PC-9 (cell line): ENCODE data around the gene TNFSF11. TPM values are rescaled to one million over a fixed set of nuclear protein-coding genes. Genes with fewer than 3 reads are reported as not detected.

Source experiments
- BruUV-seq: library from RNA; stranded (reverse); fragments of 400-500 nt; replicated peaks from 2 replicates; lab custom pipeline; 2021; lab: Mats Ljungman, UMichigan
- CTCF ChIA-PET: fragments of 300-600 bp; sonication (Branson Sonifier 250); formaldehyde crosslinking; loops from one replicate; lab custom pipeline; 2022; ENCODE audit warnings: antibody characterized with exemption; lab: Charles Lee
- POLR2A ChIA-PET: fragments of 300-600 bp; sonication (Branson Sonifier 250); formaldehyde crosslinking; loops from one replicate; lab custom pipeline; 2022; ENCODE audit warnings: antibody characterized with exemption; ENCODE audit not compliant: unreplicated experiment; lab: Charles Lee
- DNase-seq, 2 experiments: peaks; one replicate each; pipeline versions ENCODE4 v3.0.0 to v3.0.0-alpha.2; 2015 to 2022; ENCODE audit warnings: mixed read lengths in 1 of 2
- H2AFZ ChIP-seq: fragments of 200-600 bp; sonication (generic); 2 replicates; pipeline ENCODE4 v1.8.1; 2017; ENCODE audit warnings: antibody characterized with exemption
- H3F3A ChIP-seq: fragments of 200-600 bp; sonication (generic); 2 replicates; pipeline ENCODE4 v1.8.1; 2017; ENCODE audit warnings: antibody characterized with exemption, mild to moderate bottlenecking, low read depth; ENCODE audit not compliant: insufficient read depth
- H3K27ac ChIP-seq: fragments of 200-600 bp; sonication (generic); 2 replicates; pipeline ENCODE4 v1.6.1; 2016; ENCODE audit warnings: mixed run types
- H3K27me3 ChIP-seq: fragments of 200-600 bp; sonication (generic); 2 replicates; pipeline ENCODE4 v1.6.1; 2016; ENCODE audit warnings: low read depth, mixed run types; ENCODE audit not compliant: insufficient read depth
- H3K36me3 ChIP-seq: fragments of 200-600 bp; sonication (generic); 2 replicates; pipeline ENCODE4 v1.6.1; 2016; ENCODE audit warnings: low read depth, mixed run types
- H3K4me1 ChIP-seq: fragments of 200-600 bp; sonication (generic); replicated peaks from 2 replicates; pipeline ENCODE4 v1.6.1; 2016; ENCODE audit warnings: mixed run types; ENCODE audit not compliant: insufficient read depth
- H3K4me2 ChIP-seq: fragments of 200-600 bp; sonication (generic); 2 replicates; pipeline ENCODE4 v1.6.1; 2017; ENCODE audit warnings: mixed run types
- H3K4me3 ChIP-seq: fragments of 200-600 bp; sonication (generic); 2 replicates; pipeline ENCODE4 v1.6.1; 2016; ENCODE audit warnings: mixed run types
- H3K79me2 ChIP-seq: fragments of 200-600 bp; sonication (generic); 2 replicates; pipeline ENCODE4 v1.6.1; 2017; ENCODE audit warnings: low read depth, mixed run types
- H3K9me2 ChIP-seq: fragments of 200-600 bp; sonication (generic); 2 replicates; pipeline ENCODE4 v1.8.1; 2017; ENCODE audit warnings: mild to moderate bottlenecking; ENCODE audit not compliant: insufficient read depth
- H3K9me3 ChIP-seq: fragments of 200-600 bp; sonication (generic); 2 replicates; pipeline ENCODE4 v1.8.1; 2016; ENCODE audit warnings: low read depth; ENCODE audit not compliant: insufficient read depth
- H4K20me1 ChIP-seq: fragments of 200-600 bp; sonication (generic); 2 replicates; pipeline ENCODE4 v1.8.1; 2017; ENCODE audit not compliant: insufficient read depth
- EZH2 ChIP-seq: fragments of 200-600 bp; sonication (generic); IDR thresholded peaks from 2 replicates; pipeline ENCODE4 v1.8.0; 2017; ENCODE audit warnings: antibody characterized with exemption, low read depth
- intact Hi-C: fragments of 100-400 bp; cut with micrococcal nuclease; formaldehyde crosslinking; loops from one replicate; pipeline ENCODE4 v1.10.0; 2022; ENCODE audit not compliant: unreplicated experiment
- total RNA-seq: library from RNA; stranded (reverse); gene quantifications from 2 replicates; pipeline ENCODE4 v1.2.3, GENCODE V29; 2021
- TF ChIP-seq, protein P1 (sequence below): fragments of 200-600 bp; sonication (generic); conservative IDR thresholded peaks from 2 replicates; pipeline ENCODE4 v1.6.1; 2017; ENCODE audit warnings: mixed run types, antibody characterized with exemption, mild to moderate bottlenecking, moderate library complexity

TNFSF11 gene
- total RNA-seq, 1 experiment from 2014 or later, result not detected

DNA sequence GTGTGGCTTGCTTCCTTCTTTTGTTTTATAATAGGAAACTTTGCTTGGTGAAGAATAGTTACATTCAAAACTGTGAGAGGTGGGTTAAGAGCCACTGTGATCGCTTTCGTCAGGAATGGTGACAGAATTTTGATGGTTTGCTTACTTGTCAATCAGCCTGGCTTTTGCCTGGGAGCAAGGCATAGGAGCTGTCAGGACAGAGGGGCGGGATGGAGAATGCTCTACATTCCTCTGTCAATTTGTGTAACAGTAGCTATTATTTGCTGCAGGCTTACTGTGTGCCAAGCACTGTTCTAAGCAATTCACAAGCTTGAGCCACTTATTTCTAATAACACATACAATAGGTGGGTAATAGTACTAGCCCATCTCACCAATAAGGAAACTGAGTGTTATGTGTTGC, 28.1 kb upstream of the TNFSF11 start:
- Histone ChIP-seq H3F3A (no peaks in the 10 kb centered on the region), H3K27me3 (no peaks in the 10 kb centered on the region), H2AFZ (no peak overlapping the region), H3K4me2 (no peak overlapping the region), H3K9me2 (no peaks in the 10 kb centered on the region), H3K36me3 (no peaks in the 10 kb centered on the region), H3K9me3 (no peaks in the 10 kb centered on the region), H3K4me1 (no peaks in the 10 kb centered on the region), H3K27ac (no peak overlapping the region), H3K4me3 (no peak overlapping the region), H3K79me2 (no peaks in the 10 kb centered on the region), H4K20me1 (no peaks in the 10 kb centered on the region)
- no peak for DNase-seq
- BruUV-seq, result no TSS peak
- TF ChIP-seq, protein P1, sequence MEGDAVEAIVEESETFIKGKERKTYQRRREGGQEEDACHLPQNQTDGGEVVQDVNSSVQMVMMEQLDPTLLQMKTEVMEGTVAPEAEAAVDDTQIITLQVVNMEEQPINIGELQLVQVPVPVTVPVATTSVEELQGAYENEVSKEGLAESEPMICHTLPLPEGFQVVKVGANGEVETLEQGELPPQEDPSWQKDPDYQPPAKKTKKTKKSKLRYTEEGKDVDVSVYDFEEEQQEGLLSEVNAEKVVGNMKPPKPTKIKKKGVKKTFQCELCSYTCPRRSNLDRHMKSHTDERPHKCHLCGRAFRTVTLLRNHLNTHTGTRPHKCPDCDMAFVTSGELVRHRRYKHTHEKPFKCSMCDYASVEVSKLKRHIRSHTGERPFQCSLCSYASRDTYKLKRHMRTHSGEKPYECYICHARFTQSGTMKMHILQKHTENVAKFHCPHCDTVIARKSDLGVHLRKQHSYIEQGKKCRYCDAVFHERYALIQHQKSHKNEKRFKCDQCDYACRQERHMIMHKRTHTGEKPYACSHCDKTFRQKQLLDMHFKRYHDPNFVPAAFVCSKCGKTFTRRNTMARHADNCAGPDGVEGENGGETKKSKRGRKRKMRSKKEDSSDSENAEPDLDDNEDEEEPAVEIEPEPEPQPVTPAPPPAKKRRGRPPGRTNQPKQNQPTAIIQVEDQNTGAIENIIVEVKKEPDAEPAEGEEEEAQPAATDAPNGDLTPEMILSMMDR, result no peak
- no peak for TF ChIP-seq EZH2
- CTCF ChIA-PET, result no interaction called here
- POLR2A ChIA-PET, result no interaction called here
- intact Hi-C loops, result no loop called here

DNA sequence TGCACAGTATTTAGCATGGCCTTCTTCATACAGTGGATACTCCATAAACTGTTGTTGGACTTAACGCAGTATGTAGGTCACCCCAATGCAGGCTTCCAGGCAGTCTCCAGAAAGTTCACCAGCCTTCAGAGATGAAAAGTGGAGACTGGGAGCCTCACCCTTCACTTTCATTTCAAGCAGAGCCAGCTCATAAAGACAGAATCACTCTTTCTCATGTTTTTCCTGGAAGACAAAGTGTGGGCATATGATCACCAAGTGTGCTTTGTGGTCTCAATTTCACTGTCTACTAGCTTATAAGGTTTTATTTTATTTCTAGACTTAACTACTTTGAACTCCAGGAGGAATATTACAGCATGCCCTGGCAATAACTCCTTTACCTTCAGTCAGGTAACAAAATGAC, 26.3 kb upstream of the TNFSF11 start:
- Histone ChIP-seq H3K79me2 (no peaks in the 10 kb centered on the region), H3K4me2 (no peak overlapping the region), H3K4me1 (no peaks in the 10 kb centered on the region), H3F3A (no peaks in the 10 kb centered on the region), H3K27ac (no peak overlapping the region), H3K9me3 (no peaks in the 10 kb centered on the region), H2AFZ (no peak overlapping the region), H4K20me1 (no peaks in the 10 kb centered on the region), H3K27me3 (no peaks in the 10 kb centered on the region), H3K4me3 (no peak overlapping the region), H3K9me2 (no peaks in the 10 kb centered on the region), H3K36me3 (no peaks in the 10 kb centered on the region)
- no peak for DNase-seq
- POLR2A ChIA-PET, result no interaction called here
- intact Hi-C loops, result no loop called here
- no TSS peak for BruUV-seq
- CTCF ChIA-PET, result no interaction called here
- TF ChIP-seq, protein P1, result no peak
- TF ChIP-seq EZH2, result no peak

DNA sequence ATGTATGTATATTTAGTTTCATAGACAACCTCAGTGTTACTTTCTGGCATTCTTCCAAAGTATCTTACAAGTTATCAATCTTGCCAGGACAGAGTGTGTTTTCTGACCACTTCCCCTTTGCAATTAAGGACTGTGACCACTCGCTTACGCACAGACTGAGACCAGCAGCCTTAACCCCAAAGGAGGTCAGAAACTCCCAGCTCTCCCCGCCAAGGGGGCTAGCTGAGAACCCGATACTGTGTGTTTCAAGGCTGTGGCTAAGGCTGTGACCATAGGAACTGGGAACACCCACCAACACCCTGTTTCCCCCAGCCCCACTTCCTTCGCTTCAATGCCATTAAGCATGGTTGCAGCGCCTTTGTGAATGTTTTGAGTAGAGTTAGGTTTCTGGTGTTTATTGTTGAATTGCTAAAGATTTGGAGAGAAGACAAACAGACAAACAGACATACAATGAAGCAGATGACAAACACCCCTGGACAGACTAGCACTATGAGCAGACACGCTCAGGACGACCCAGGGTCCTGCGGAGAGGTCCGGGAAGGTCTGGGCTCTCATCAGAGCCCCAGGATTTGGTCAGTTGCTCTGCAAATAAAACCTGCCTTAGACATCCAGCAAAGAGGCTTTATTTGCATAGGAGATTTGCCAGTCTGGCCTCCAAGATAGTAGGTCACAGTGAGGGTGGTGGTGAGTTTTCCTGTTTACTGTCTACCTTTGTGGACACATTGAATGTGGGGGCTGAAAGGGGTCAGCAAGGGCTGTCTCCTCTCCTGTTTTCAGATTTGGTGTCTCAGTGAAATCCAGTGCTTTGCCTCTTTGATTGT, 25.0 kb upstream of the TNFSF11 start:
- Histone ChIP-seq H3K36me3 (no peaks in the 10 kb centered on the region), H4K20me1 (no peaks in the 10 kb centered on the region), H3K9me2 (no peaks in the 10 kb centered on the region), H3F3A (no peaks in the 10 kb centered on the region), H3K4me1 (peaks cover 2% of the 10 kb centered on the region; the same call in 1 of the 2 replicates), H2AFZ (no peak overlapping the region), H3K27me3 (no peaks in the 10 kb centered on the region), H3K9me3 (no peaks in the 10 kb centered on the region), H3K4me2 (no peak overlapping the region), H3K79me2 (no peaks in the 10 kb centered on the region), H3K4me3 (no peak overlapping the region), H3K27ac (no peak overlapping the region)
- ChIA-PET CTCF (no interaction called here), POLR2A (no interaction called here)
- no peak for TF ChIP-seq EZH2
- TF ChIP-seq, protein P1, result no peak
- DNase-seq, result no peak
- no TSS peak for BruUV-seq
- intact Hi-C loops, result no loop called here
